CD4-positive, alpha-beta T cell treated with Interleukin-6 at 100 ng/mL for 8 hours (primary cell): ENCODE measurements around the gene AGAP2.

ENCODE experiments used
- DNase-seq: peaks from one replicate; pipeline ENCODE4 v3.0.0-alpha.2; 2020; ENCODE audit warnings: mixed read lengths, low spot score

The AGAP2 gene

DNA sequence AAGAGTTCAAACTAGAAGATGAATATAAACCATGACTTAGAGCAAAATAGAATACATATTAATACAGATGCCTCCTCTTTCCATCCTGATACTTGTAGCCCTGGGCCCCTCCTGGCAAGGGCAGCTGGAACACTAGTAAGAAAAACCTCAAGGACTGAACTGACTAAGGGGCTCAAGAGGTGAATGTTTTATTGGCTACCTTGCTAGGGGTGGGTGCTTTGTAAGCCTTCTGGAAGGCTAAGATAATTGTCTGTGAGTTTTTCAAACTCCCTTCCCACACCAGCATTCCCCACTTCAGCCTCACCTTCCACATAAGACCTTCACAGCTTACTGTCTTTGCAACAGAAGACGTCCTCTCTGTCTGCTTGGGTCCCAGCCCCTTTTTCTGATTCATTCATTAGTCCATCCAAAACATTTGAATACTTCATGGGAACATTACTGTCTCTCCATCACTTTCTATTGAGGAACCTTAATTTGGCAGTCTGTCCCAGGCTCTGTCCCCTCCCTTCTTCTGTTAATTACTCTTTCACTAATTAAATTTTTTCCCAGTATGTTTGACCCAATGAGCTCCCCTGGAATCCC, 15.3 kb upstream of the AGAP2 start:
- DNase-seq, result no peak

- DNase-seq, result no peak
These were observed 14.1 kb upstream of the AGAP2 start for GRCh38 chr12:57752668-57753000.

DNA sequence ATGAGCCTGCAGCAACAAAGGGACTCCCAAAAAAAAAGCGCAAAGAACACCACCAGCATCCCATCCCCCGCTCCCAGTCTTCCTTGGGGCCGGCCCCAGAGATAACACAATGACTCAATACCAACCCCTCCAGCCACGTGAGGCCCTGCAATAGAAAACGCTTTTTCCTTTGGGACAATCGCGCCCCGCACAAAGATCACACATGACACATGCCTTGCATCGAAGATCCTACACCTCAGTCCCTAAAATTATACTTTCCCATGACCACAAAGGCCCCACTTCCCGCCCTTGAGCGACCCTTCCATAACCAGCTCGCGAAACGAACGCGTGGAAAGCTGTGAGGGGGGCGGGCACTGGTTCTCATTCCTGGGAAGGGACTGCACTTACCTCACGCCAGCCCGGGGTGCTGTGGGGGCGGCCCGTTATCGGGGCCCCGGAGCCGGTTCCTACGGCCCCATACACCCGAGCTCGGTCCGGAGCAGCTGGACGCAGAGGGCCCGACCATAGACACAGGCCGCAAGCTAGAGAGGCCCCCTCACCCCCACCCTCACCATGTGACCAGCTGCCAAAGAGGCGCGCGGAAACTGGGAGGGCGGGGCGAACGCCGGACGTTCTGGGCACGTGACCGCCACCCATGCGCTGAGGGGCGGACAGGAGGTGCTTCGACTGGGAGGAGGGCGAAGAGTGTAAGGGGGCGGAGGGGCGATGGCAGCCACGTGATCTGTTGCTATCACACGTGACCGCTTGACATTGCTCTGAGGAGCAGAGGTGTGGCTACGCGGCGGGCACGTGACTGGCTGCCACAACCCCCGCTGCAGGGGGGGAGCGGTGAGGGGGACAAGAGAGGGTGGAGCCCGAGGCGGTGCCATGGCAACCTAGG, 13.5 kb upstream of the AGAP2 start, which contains the start of gene CDK4:
Gene CDK4 (minus strand): TSS at position 523 of the 880 bp plus-strand sequence. CDS start 593 bp downstream, outside the sequence.
- DNase-seq, result peak; percentile 100

- no peak for DNase-seq
These were observed 12.9 kb upstream of the AGAP2 start for GRCh38 chr12:57751432-57751787.

GRCh38 chr12:57750561-57751431, 12.3 kb upstream of the AGAP2 start:
- no peak for DNase-seq

GRCh38 chr12:57749061-57749460, 10.5 kb upstream of the AGAP2 start:
- no peak for DNase-seq

DNA sequence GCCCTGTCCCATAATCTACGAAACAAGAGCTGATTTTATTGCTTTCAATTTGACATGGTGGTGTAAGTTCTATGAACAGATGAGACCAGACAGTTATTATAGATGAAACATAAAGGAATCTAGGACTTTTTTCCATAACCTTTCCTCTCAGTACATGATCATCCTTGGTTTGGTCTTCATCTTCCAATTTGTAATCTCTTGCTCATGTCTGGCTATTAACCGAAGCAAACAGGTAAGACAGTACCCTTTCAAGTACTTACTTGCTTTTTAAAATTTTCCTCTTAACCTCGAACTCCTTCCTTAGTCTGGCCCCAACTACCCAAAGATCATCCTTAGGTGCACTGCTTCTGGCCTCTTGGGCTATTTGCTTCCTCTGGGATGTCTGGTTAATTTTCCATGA, 7.5 kb upstream of the AGAP2 start:
- no peak for DNase-seq

GRCh38 chr12:57745485-57745881, 6.9 kb upstream of the AGAP2 start:
- no peak for DNase-seq

DNA sequence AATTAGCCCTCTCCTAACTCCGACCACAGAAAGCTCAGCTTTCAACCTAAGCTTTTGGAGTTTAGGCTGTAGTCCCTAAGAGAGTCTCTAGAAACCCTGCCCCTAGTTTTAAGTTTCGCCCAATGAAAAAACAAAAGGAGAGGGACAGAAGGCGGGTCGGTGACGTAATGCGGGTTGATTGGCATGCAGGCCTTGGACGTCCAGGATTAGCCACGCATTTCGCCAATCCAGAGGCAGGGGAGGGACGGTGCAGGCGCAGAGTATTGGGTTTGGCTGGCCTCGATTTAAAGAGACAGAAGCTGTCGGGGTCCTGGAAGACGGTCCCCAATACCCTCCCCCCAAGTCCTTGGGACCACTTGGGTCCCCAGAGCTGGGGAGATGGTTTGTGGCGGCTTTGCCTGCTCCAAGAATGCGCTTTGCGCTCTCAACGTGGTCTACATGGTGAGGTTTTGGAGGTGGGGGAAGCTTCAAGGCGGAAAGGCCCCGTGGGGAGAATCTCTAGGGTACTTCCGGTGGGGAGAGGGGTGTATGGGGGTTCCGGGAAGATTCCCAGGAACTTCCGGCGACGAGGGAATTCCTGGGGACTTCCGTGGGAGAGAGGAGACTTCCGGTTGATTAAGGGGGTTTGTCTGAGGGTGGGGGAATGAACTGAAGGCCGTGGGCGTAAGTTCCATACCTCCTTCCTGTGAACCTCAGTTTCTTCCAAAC, 6.4 kb upstream of the AGAP2 start, which contains the start of gene TSPAN31:
Gene TSPAN31 (plus strand): TSS at position 263 of the 708 bp plus-strand sequence. CDS start 116 bp downstream, at position 379.
- peak; percentile 95 for DNase-seq

DNA sequence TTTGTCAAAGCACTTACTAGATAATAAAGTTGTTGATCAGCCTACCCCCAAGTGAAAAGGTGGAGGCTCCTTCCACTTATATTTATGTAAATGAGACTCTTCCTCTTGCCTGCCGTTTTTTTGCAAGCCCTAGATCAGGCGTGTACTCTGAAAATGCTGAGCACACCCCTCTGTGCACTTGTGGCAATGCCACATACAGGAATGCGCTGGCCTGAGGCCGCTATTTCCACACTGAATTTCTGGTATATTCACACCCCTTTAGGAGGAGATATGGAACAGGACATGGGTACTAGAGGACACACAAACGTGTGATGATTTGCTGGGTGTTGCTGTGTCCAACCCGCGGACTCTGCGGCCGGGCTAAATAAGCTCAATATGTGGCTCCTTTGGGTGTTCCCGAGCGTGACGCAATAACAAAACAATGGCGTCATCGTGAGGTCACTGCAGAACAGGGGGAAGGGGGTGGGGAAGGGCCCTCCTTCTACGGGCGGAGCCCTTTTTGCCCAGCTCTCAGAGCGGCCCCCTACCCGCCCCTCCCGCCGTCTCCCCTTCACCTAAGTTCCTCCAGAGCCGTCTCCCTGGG, 5.7 kb upstream of the AGAP2 start:
- no peak for DNase-seq

DNA sequence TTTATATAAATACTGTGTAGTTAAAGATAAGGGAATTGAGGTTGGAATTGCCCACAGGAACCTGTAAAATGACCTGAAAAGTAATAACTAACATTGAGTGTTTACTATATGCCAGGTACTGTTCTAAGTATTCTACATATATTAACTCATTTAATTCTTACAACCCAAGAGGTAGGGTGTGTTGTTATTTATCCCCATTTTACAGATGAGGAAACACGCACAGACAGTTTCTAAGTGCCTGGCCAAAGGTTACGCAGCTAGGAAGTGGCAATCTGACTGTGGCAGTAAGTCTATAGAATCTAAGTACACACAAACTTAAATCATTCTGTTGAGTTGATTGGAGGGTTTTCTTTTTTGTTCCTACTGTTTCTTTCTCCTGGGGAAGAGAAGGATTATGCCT, 5.2 kb upstream of the AGAP2 start:
- DNase-seq, result no peak

GRCh38 chr12:57741844-57742738, 3.5 kb upstream of the AGAP2 start:
- DNase-seq, result peak; percentile 88

DNA sequence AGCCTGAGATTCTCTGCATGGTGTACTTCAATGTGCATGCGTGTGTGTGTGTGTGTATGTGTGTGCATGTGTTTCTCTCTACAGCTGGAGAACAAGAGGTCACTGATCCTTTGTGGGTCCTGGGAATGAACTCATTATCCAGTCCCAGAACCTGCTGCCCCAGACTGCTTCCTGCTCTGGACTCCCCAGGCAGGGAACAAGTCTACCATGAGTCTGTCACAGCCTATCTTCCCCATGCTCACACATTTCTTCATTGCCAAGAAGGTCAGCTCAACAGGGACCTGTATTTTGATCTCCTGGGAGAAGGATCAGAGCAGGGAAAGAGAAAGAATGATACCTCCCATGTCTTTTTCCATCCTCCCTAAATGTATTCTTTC, 2.9 kb upstream of the AGAP2 start:
- DNase-seq, result no peak

- peak; percentile 89 for DNase-seq
These were observed 2.3 kb upstream of the AGAP2 start for GRCh38 chr12:57740656-57741412.

DNA sequence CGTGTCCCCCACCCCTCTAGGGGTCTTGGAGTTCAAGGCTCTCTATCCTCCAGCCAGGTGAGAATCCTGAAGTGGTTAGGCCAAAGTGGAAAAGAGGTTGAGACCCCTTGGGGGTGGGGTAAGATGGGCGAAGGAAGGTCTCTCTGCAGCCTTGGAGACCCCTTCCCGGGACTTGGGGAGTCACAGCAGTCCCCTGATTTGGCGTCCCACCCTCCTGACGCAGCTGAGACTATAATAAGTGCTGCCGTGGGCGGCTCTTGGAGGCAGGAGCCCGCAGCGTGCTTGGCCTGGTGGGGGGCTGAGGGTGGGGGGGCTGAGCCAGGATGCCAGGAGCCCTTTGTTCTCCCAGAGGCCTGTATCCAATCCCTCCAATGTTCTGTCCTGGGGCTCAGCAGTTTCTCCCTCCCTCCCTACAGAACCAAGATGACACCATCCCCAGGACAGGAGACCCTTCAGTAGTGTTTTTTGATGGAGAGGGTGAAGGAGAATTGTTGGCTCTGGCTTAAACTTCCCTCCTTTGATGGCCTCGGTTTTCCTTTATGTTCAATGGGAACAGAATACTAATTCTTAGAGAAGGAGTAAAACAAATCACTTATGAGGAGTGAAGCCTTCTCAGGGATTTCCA, 1.5 kb upstream of the AGAP2 start:
- DNase-seq, result no peak

GRCh38 chr12:57739387-57739786, 845 bp upstream of the AGAP2 start:
- no peak for DNase-seq

DNA sequence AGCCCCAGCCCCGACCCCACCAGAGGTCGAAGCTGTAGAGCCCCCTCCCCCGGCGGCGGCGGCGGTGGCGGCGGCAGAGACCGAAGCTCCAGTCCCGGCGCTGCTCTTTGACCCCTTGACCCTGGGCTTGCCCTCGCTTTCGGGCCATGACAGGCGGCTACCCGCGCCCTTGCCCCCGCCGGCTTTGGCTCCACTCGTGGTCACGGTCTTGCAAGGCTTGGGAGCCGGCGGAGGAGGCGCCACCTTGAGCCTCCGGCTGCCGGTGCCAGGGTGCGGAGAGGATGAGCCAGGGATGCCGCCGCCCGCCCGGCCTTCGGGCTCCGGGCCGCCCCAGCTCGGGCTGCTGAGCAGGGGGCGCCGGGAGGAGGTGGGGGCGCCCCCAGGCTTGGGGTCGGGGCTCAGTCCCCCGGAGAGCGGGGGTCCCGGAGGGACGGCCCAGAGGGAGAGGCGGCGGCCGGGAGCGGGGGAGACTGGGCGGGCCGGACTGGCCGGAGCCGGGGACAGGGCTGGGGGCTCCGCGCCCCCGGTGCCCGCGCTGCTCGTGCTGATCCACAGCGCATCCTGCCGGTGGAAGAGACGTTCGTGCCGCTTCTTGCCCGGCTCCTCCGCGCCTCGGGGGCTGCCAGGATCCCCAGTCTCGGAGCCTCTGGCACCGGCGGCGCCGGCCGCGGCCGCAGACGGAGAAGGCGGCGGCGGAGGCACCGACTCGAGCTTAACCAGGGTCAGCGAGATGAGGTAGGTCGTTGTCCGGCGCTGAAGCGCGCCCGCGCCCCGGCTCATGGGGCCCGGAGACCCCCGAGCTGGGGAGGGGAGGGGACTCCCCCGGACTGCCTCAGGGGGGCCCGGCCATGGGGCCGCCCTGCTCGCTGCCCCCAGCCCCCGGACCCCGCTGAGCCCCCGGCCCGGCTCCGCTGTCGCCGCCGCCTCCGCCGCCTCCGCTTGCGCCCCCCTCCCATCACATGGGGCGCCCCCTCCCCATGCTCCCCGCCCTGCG, 778 bp downstream of the AGAP2 start:
- DNase-seq, result no peak
